AG09309 (cell line): ENCODE measurements around the gene RNF6.

Source experiments
- DNase-seq: peaks from one replicate; pipeline ENCODE4 v3.0.0-alpha.2; 2010; ENCODE audit warnings: low read depth
- H3K4me3 ChIP-seq: 2 replicates; pipeline ENCODE4 v1.5.1; 2011; ENCODE audit warnings: mild to moderate bottlenecking, low read depth, low read length, moderate library complexity; ENCODE audit not compliant: control insufficient read depth
- TF ChIP-seq, protein P1 (sequence below): IDR thresholded peaks from 2 replicates; pipeline ENCODE4 v1.5.1; 2011; ENCODE audit warnings: mild to moderate bottlenecking, low read depth, low read length, inconsistent platforms; ENCODE audit not compliant: insufficient read depth, control insufficient read depth; ENCODE audit errors: missing control alignments

The RNF6 gene

DNA sequence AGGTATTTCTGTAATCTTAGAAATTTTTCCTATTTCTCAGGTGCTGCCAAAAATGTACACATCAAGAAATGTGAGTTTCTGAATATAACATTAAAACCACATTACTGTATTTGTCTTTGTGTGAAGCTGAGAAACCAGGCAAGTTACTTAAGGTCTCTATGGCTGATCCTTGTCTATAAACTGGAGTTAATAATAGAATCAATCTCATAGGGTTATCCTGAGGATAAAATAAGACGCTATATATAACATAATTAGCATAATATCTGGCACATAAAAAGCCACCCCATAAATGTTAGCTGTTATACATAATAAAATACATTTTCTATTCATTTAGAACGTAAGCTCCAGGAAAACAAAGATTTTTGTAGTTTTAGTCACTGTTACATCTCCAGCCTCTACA is 6.1 kb downstream of the RNF6 start:
- no peak for DNase-seq
- TF ChIP-seq, protein P1, sequence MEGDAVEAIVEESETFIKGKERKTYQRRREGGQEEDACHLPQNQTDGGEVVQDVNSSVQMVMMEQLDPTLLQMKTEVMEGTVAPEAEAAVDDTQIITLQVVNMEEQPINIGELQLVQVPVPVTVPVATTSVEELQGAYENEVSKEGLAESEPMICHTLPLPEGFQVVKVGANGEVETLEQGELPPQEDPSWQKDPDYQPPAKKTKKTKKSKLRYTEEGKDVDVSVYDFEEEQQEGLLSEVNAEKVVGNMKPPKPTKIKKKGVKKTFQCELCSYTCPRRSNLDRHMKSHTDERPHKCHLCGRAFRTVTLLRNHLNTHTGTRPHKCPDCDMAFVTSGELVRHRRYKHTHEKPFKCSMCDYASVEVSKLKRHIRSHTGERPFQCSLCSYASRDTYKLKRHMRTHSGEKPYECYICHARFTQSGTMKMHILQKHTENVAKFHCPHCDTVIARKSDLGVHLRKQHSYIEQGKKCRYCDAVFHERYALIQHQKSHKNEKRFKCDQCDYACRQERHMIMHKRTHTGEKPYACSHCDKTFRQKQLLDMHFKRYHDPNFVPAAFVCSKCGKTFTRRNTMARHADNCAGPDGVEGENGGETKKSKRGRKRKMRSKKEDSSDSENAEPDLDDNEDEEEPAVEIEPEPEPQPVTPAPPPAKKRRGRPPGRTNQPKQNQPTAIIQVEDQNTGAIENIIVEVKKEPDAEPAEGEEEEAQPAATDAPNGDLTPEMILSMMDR, result no peak
- H3K4me3 ChIP-seq, result no peak overlapping the region

DNA sequence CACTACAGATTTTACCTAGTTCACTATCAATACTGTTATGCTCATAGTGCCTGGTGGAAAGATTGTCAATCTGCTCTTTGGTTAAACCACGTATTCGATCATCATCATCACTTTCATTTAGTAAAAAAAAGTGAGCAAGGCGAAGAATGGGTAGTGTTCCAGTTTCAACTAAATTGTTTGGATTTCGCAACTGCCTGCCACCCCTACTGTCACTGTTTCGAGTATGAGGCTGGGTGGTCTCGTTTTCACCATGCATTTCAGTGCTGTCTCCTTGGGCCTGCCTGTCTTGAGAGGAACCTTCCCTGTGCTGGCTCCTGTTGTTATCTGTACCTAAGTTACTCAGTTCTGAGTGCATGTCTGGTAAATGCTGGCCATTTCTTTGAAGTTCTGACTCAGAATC is 8.1 kb downstream of the RNF6 start:
- H3K4me3 ChIP-seq, result no peak overlapping the region
- TF ChIP-seq, protein P1, result no peak
- no peak for DNase-seq

DNA sequence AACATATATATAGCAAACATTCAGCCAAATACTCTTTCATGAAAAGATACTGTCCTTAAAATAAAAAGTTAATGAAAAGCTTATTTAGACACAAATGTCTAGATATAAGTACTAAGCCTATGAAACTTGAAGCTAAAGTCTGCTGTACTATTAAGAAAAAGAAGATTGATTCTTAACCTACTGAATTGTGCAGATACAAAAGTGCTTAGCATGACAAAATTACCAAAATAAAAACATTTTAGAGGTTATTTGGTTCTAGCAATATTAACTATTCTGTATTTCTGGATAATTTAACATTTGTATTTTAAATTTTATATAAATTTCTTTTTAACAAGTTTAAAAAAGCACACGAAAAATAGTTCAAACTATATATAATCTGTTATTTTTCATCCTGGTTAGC is 8.8 kb downstream of the RNF6 start:
- H3K4me3 ChIP-seq, result no peak overlapping the region
- TF ChIP-seq, protein P1, result no peak
- no peak for DNase-seq

DNA sequence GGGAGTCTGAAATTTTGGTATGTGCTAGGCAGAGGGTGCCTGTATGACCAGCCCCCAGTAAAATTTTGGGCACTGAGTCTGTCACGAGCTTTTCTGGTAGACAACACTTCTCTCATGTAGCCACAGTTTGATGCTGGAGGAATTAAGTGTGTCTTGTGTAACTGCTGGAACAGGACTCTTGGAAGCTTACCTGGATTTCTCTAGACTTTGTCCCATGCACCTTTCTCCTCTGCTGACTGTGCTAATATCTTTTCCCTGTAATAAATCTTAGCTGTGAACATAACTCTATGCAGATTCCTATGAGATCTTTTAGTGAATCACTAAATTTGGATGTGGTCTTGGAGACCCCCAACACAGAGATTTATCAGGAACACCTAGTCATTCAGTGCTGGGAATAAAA is 13.8 kb downstream of the RNF6 start:
- no peak overlapping the region for H3K4me3 ChIP-seq
- TF ChIP-seq, protein P1, result no peak
- no peak for DNase-seq

DNA sequence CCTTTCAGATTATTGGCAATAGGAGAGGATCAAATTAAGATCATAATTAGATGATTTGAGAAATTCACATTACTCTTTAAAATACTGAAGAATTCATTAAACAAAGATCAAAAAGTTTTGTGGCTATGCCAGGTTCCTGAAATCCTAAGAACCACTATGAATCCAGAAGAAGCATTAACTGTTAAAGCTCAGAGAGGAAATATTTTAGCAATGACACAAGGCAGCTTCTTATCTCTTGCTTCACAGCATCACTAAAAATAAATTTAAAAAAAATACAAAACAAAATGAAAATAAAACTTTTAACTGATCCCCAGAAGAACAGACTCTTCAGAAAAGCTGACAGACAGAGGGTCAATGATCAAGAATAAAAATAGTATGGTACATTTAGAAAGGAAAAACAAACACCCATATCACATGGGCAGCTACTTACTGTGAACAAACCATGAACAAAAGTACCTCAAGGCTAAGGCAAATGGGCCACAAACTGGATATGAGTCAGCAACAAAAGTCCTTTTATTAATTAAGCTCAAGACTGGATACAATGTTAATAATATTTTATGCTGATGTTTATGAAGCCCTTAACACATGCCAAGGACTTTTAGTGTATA is 19.6 kb downstream of the RNF6 start:
- TF ChIP-seq, protein P1, result no peak
- DNase-seq, result peak; percentile 16

DNA sequence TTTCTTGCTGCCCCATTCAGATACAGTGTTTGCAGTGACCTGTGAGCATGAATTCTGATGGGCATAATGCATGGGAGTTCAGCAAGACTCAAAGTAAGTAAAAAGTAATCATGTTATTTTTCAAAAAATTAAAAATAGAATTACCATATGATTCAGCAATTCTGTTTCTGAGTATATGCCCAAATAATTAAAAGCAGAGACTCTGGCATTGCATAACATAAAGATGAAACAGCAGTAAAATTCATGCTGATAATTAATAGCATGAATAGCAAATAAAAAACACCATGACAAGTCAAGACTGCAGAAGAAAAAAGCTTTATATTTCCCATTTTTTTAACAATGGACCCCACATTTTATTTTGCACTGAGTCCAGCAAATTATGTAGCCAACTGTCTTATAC is 21.3 kb downstream of the RNF6 start:
- no peak overlapping the region for H3K4me3 ChIP-seq
- TF ChIP-seq, protein P1, result no peak
- DNase-seq, result no peak

More for the DNA sequence above, 19.6 kb downstream of the RNF6 start:
- no peak overlapping the region for H3K4me3 ChIP-seq

DNA sequence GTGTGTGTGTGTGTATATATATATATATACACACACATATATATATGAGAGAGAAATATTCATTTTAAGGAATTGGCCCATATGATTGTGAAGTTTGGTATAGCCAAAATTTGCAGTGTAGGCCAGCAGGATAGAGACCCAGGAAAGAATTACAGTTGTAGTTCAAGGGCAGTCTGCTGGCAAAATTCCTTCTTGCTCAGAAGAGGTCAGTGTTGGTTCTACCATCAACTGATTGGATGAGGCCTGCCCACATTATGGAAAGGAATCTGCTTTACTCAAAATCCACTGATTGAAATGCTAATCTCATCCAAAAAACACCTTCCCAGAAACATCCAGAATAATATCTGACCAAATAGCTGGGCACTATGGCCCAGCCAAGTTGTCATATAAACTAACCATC is 24.0 kb downstream of the RNF6 start:
- no peak for DNase-seq
- TF ChIP-seq, protein P1, result no peak
- no peak overlapping the region for H3K4me3 ChIP-seq
